Gastrocnemius medialis (tissue), 4 donors: ENCODE measurements around the gene PAX6. TPM values are rescaled to one million over a fixed set of nuclear protein-coding genes. Genes with fewer than 3 reads are reported as not detected.

Experiments used
- ATAC-seq, 2 donors: fragments of 150-250 bp; one replicate each; pipeline ENCODE4 v1.9.1; 2016
- DNase-seq, 2 donors: peaks; one replicate each; pipeline ENCODE4 v3.0.0-alpha.2; 2019
- H3K27ac ChIP-seq, 4 donors: fragments of 200-600 bp; sonication (generic); 1 replicate in 1 of 4; 2 replicates in 3 of 4; pipeline ENCODE4 v1.5.1; 2016 to 2018; ENCODE audit warnings: mild to moderate bottlenecking in 2 of 4, moderate library complexity in 1 of 4
- H3K27me3 ChIP-seq, 3 donors: fragments of 200-600 bp; sonication (generic) in 2 of 3; 1 replicate in 1 of 3; 2 replicates in 2 of 3; pipeline versions ENCODE4 v1.5.1 to v1.6.0; 2016 to 2019; ENCODE audit warnings: mild to moderate bottlenecking in 1 of 3, moderate library complexity in 1 of 3
- H3K36me3 ChIP-seq, 2 donors: fragments of 200-600 bp; sonication (generic) in 1 of 2; one replicate each; pipeline ENCODE4 v1.5.1; 2017 to 2018
- H3K4me1 ChIP-seq, 2 donors: fragments of 200-600 bp; sonication (generic) in 1 of 2; one replicate each; pipeline ENCODE4 v1.5.1; 2016 to 2017; ENCODE audit warnings: mild to moderate bottlenecking in 2 of 2
- H3K4me3 ChIP-seq, 4 donors: fragments of 200-600 bp; sonication (generic) in 3 of 4; 1 replicate in 1 of 4; 2 replicates in 3 of 4; pipeline ENCODE4 v1.5.1; 2016 to 2019; ENCODE audit warnings: mild to moderate bottlenecking in 2 of 4
- H3K9me3 ChIP-seq, 3 donors: fragments of 200-600 bp; sonication (generic) in 2 of 3; 1 replicate in 1 of 3; 2 replicates in 2 of 3; pipeline ENCODE4 v1.5.1; 2016 to 2019
- CTCF ChIP-seq, 5 experiments: fragments of 450-650 bp in 3 of 5; fragments of 200-600 bp in 2 of 5; sonication (generic) in 2 of 5; IDR thresholded peaks in 4 of 5; conservative IDR thresholded peaks in 1 of 5; 1 replicate in 4 of 5; 2 replicates in 1 of 5; pipeline ENCODE4 v1.5.1; 2016 to 2019; ENCODE audit warnings: antibody characterized with exemption in 5 of 5, mild to moderate bottlenecking in 3 of 5, moderate library complexity in 3 of 5
- POLR2A ChIP-seq, 2 donors: fragments of 450-650 bp; IDR thresholded peaks; one replicate each; pipeline ENCODE4 v1.6.1; 2017; ENCODE audit warnings: antibody characterized with exemption in 2 of 2, mild to moderate bottlenecking in 2 of 2, moderate library complexity in 2 of 2
- in situ Hi-C, 4 donors: fragments of 200-750 bp; cut with MboI; loops; one replicate each; pipeline versions ENCODE4 v1.15.0 to v1.8.0; 2017; ENCODE audit warnings: low sequenced_read_pairs in 4 of 4
- intact Hi-C: fragments of 100-400 bp; cut with DNase I; formaldehyde crosslinking; loops from one replicate; pipeline ENCODE4 v1.15.1; 2023; ENCODE audit warnings: low total_unique reads
- total RNA-seq, 4 donors: library from RNA; depleted of rRNA; stranded (reverse); fragments of >200 nt; gene quantifications; one replicate each; pipeline versions ENCODE4 v1.1.0 to v1.2.3, GENCODE V29; 2016

The PAX6 gene
- total RNA-seq, 4 donors from 2014 or later = not detected

DNA sequence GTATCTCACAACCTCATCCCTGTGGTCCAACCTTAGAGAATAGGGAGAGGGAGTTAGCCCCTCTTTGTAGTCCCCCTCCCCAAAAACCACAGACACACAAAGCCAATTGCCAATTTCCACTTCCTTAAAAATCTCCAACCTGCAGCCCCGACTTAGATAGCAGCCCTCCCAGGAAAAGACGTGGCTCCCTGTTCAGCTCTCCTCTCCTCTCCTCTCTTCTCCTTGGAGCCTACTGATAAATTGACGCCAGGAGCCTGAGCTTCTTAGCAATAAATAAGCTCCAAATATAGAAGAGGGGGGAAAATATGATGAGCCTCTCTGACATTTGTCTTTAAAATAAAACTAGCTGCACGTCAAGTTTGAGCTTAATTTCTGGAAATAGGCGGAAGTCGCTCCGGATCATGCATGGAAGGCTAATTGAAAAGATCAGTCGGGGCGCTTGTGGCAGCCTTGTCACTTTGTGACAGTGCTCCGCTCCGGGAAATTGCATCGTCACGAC lies 7.3 kb downstream of the PAX6 start:
- Histone ChIP-seq H3K27me3 (peaks cover 97 to 100% (median 100%) of the 10 kb centered on the region in 3 donors), H3K27ac (no peak overlapping the region), H3K9me3 (no peaks in the 10 kb centered on the region), H3K4me3 (peak overlapping the region in 2 of 4 donors; percentile 18 to 36), H3K36me3 (no peaks in the 10 kb centered on the region), H3K4me1 (peaks cover 13 to 24% of the 10 kb centered on the region in 2 donors)
- ATAC-seq (no peak), DNase-seq (no peak)
- TF ChIP-seq CTCF (IDR thresholded peaks at IDR 0.05 in 4 of 5, conservative IDR thresholded peaks at IDR 0.05 in 1 of 5) (no peak), POLR2A (IDR thresholded peaks at IDR 0.05) (no peak)
- intact Hi-C loops (loop anchor here (10.0 kb wide), 2 partner anchors 299 to 559 kb away; partner anchors contain the start of genes ELP4 and IMMP1L), in situ Hi-C loops (no loop called here)

GRCh38 chr11:31802990-31803812 lies 7.9 kb downstream of the PAX6 start:
- intact Hi-C loops = loop anchor here (10.0 kb wide), 2 partner anchors 298 to 558 kb away; partner anchors contain the start of genes ELP4 and IMMP1L
- DNase-seq (no peak), ATAC-seq (no peak)
- no peak for TF ChIP-seq CTCF (IDR thresholded peaks at IDR 0.05 in 4 of 5, conservative IDR thresholded peaks at IDR 0.05 in 1 of 5)
- no peak for TF ChIP-seq POLR2A (IDR thresholded peaks at IDR 0.05)
- Histone ChIP-seq H3K9me3 (no peaks in the 10 kb centered on the region), H3K4me3 (no peak overlapping the region), H3K36me3 (no peaks in the 10 kb centered on the region), H3K27ac (no peak overlapping the region), H3K27me3 (peaks cover 97 to 100% (median 100%) of the 10 kb centered on the region in 3 donors), H3K4me1 (peaks cover 20 to 31% of the 10 kb centered on the region in 2 donors)
- in situ Hi-C loops = no loop called here

DNA sequence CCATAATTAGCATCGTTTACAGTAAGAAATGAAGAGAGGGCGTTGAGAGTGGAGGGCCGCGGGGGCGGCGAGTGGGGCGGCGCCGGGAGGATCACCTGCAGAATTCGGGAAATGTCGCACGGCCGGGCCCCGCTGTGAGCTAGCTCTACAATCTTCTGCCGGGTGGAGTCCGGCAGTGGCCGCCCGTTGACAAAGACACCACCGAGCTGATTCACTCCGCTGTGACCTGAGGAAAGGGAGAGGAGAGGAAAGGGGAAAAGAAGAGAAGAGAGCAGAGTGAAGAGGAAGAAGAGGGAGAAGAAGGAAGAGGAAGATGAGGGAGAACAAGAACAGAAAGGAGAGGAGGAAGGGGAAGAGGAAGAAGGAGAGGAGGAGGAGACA lies 8.5 kb downstream of the PAX6 start:
- Histone ChIP-seq H3K9me3 (no peaks in the 10 kb centered on the region), H3K36me3 (no peaks in the 10 kb centered on the region), H3K27me3 (peaks cover 97 to 100% (median 100%) of the 10 kb centered on the region in 3 donors), H3K4me1 (peaks cover 20 to 37% of the 10 kb centered on the region in 2 donors), H3K27ac (no peak overlapping the region), H3K4me3 (no peak overlapping the region)
- ATAC-seq (no peak), DNase-seq (no peak)
- TF ChIP-seq POLR2A (IDR thresholded peaks at IDR 0.05) = no peak
- TF ChIP-seq CTCF (IDR thresholded peaks at IDR 0.05 in 4 of 5, conservative IDR thresholded peaks at IDR 0.05 in 1 of 5) = no peak
- in situ Hi-C loops = no loop called here
- intact Hi-C loops = loop anchor here (10.0 kb wide), 2 partner anchors 298 to 558 kb away; partner anchors contain the start of genes ELP4 and IMMP1L

DNA sequence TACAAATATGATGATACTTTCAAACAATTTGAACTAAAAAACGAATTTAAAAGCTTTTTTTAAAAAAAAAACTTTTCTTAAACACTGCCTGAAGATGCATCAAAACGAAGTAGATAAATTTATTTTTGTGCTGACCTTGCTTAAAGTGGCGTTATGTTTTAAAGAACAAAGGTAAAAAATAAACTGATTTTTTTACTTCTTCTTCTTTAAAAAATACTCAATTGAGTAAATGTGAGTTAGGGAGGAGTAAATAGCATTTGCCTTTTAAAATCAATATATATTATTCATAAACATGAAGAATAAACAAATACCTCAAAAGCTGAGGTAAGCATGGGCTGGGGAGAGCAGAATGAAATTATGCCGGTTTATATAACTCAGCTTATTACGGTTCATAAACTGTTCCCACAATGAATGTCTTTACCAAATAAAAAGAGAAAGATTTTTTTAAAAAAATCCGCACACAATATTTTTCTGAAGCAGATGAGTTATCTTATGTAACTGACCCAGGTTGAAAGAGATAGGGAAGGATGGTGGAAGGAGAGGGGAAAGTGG lies 9.0 kb downstream of the PAX6 start:
- Histone ChIP-seq H3K4me1 (peaks cover 20 to 38% of the 10 kb centered on the region in 2 donors), H3K27ac (no peak overlapping the region), H3K36me3 (no peaks in the 10 kb centered on the region), H3K9me3 (no peaks in the 10 kb centered on the region), H3K27me3 (peaks cover 97 to 100% (median 100%) of the 10 kb centered on the region in 3 donors), H3K4me3 (no peak overlapping the region)
- in situ Hi-C loops = no loop called here
- TF ChIP-seq CTCF (IDR thresholded peaks at IDR 0.05 in 4 of 5, conservative IDR thresholded peaks at IDR 0.05 in 1 of 5) = no peak
- no peak for TF ChIP-seq POLR2A (IDR thresholded peaks at IDR 0.05)
- ATAC-seq = no peak
- intact Hi-C loops = loop anchor here (10.0 kb wide), 2 partner anchors 297 to 557 kb away; partner anchors contain the start of genes ELP4 and IMMP1L
- no peak for DNase-seq
